Smooth muscle cell (in vitro differentiated cells): ENCODE data around the gene CAPN5. TPM values are rescaled to one million over a fixed set of nuclear protein-coding genes. Genes with fewer than 3 reads are reported as not detected.

Experiments used
- DNase-seq: peaks from one replicate; lab custom pipeline; 2025; ENCODE audit not compliant: unreplicated experiment; lab: John Stamatoyannopoulos, UW
- H2AFZ ChIP-seq: fragments of 200-600 bp; sonication (generic); 2 replicates; pipeline ENCODE4 v1.6.0; 2016; ENCODE audit warnings: antibody characterized with exemption, low read depth, mild to moderate bottlenecking
- H3F3A ChIP-seq: fragments of 200-600 bp; sonication (generic); 2 replicates; pipeline ENCODE4 v1.6.0; 2017; ENCODE audit warnings: antibody characterized with exemption, low read depth
- H3K27ac ChIP-seq: fragments of 200-600 bp; sonication (generic); 2 replicates; pipeline ENCODE4 v1.5.1; 2016; ENCODE audit warnings: low read depth, mild to moderate bottlenecking
- H3K27me3 ChIP-seq: fragments of 200-600 bp; sonication (generic); 2 replicates; pipeline ENCODE4 v1.6.1; 2016; ENCODE audit warnings: low read depth, mild to moderate bottlenecking
- H3K36me3 ChIP-seq: fragments of 200-600 bp; sonication (generic); 2 replicates; pipeline ENCODE4 v1.5.1; 2016; ENCODE audit warnings: low read depth
- H3K4me1 ChIP-seq: fragments of 200-600 bp; sonication (generic); 2 replicates; pipeline ENCODE4 v1.5.1; 2016; ENCODE audit warnings: low read depth
- H3K4me2 ChIP-seq: fragments of 200-600 bp; sonication (generic); 2 replicates; pipeline ENCODE4 v1.6.0; 2016; ENCODE audit warnings: mild to moderate bottlenecking
- H3K4me3 ChIP-seq: fragments of 200-600 bp; sonication (generic); 2 replicates; pipeline ENCODE4 v1.5.1; 2016; ENCODE audit warnings: mild to moderate bottlenecking
- H3K79me2 ChIP-seq: fragments of 200-600 bp; sonication (generic); 2 replicates; pipeline ENCODE4 v1.6.0; 2016; ENCODE audit warnings: low read depth, mild to moderate bottlenecking
- H3K9ac ChIP-seq: fragments of 200-600 bp; sonication (generic); 2 replicates; pipeline ENCODE4 v1.6.0; 2016; ENCODE audit warnings: low read depth
- H3K9me3 ChIP-seq: fragments of 200-600 bp; sonication (generic); replicated peaks from 2 replicates; pipeline ENCODE4 v1.5.1; 2016; ENCODE audit warnings: low read depth
- H4K20me1 ChIP-seq: fragments of 200-600 bp; sonication (generic); 2 replicates; pipeline ENCODE4 v1.6.0; 2016; ENCODE audit warnings: low read depth
- CTCF ChIP-seq: fragments of 200-600 bp; sonication (generic); IDR thresholded peaks from 2 replicates; pipeline ENCODE4 v1.5.1; 2017; ENCODE audit warnings: borderline replicate concordance, mild to moderate bottlenecking, antibody characterized with exemption; ENCODE audit not compliant: insufficient read depth, poor library complexity, severe bottlenecking
- WGBS: methylation state at CpG from one replicate; pipeline ENCODE4 v1.1.7; 2016; ENCODE audit warnings: low lambda C conversion rate; 5-methylcytosine and 5-hydroxymethylcytosine counted together
- polyA plus RNA-seq: library from polyadenylated mRNA; unstranded; fragments of >200 nt; fragmentation: Nextera tagmentation; extraction: Ambion mirVana; gene quantifications from 2 replicates; pipeline ENCODE4 v1.2.1, GENCODE V29; 2016
- total RNA-seq: library from RNA; depleted of rRNA; stranded (reverse); fragments of >200 nt; gene quantifications from 2 replicates; pipeline ENCODE4 v1.2.3, GENCODE V29; 2014

The CAPN5 gene
- total and polyA plus RNA-seq, 2 experiments from 2014 or later, result 15.5 to 23.1 TPM

GRCh38 chr11:77088236-77089003 lies 21.6 kb downstream of the CAPN5 start:
- no peaks in the 10 kb centered on the region for H3K27me3 ChIP-seq
- TF ChIP-seq CTCF, result no peak
- no peaks in the 10 kb centered on the region for H3K4me1 ChIP-seq
- no peak overlapping the region for H3K4me2 ChIP-seq
- H3K36me3 ChIP-seq, result no peaks in the 10 kb centered on the region
- 75% methylated on average over 11 of the region's 11 CpGs for WGBS
- H3F3A ChIP-seq, result no peaks in the 10 kb centered on the region
- no peak for DNase-seq
- no peaks in the 10 kb centered on the region for H3K9me3 ChIP-seq
- H4K20me1 ChIP-seq, result peaks cover 21% of the 10 kb centered on the region
- H3K4me3 ChIP-seq, result no peak overlapping the region
- H2AFZ ChIP-seq, result no peak overlapping the region
- H3K9ac ChIP-seq, result no peak overlapping the region
- no peak overlapping the region for H3K27ac ChIP-seq
- H3K79me2 ChIP-seq, result no peaks in the 10 kb centered on the region

- Histone ChIP-seq H3K4me2 (no peak overlapping the region), H3F3A (no peaks in the 10 kb centered on the region), H2AFZ (no peak overlapping the region), H3K79me2 (no peaks in the 10 kb centered on the region), H3K9me3 (no peaks in the 10 kb centered on the region), H3K4me1 (no peaks in the 10 kb centered on the region), H3K27ac (no peak overlapping the region), H3K9ac (no peak overlapping the region), H3K36me3 (no peaks in the 10 kb centered on the region), H4K20me1 (peaks cover 21% of the 10 kb centered on the region), H3K27me3 (no peaks in the 10 kb centered on the region), H3K4me3 (no peak overlapping the region)
- TF ChIP-seq CTCF, result no peak
- no peak for DNase-seq
- 93% methylated on average over 3 of the region's 3 CpGs for WGBS
Observed at GRCh38 chr11:77089004-77089545, 22.3 kb downstream of the CAPN5 start.

GRCh38 chr11:77090046-77090372 lies 23.2 kb downstream of the CAPN5 start:
- Histone ChIP-seq H3K4me3 (no peak overlapping the region), H3K27me3 (no peaks in the 10 kb centered on the region), H3K36me3 (no peaks in the 10 kb centered on the region), H3K9me3 (no peaks in the 10 kb centered on the region), H3K4me2 (no peak overlapping the region), H3K27ac (no peak overlapping the region), H3F3A (no peaks in the 10 kb centered on the region), H3K4me1 (no peaks in the 10 kb centered on the region), H4K20me1 (peaks cover 21% of the 10 kb centered on the region), H3K9ac (no peak overlapping the region), H2AFZ (no peak overlapping the region), H3K79me2 (no peaks in the 10 kb centered on the region)
- no peak for TF ChIP-seq CTCF
- 92% methylated on average over 4 of the region's 4 CpGs for WGBS
- DNase-seq, result no peak
